HG02759 (cell line): ENCODE data around the gene ANK2.

Source experiments
- ATAC-seq: cut with Tn5 transposase; IDR thresholded peaks from one replicate; pipeline ENCODE4 v1.9.1; 2021; ENCODE audit warnings: mild to moderate bottlenecking, moderate library complexity; ENCODE audit not compliant: unreplicated experiment

The ANK2 gene

DNA sequence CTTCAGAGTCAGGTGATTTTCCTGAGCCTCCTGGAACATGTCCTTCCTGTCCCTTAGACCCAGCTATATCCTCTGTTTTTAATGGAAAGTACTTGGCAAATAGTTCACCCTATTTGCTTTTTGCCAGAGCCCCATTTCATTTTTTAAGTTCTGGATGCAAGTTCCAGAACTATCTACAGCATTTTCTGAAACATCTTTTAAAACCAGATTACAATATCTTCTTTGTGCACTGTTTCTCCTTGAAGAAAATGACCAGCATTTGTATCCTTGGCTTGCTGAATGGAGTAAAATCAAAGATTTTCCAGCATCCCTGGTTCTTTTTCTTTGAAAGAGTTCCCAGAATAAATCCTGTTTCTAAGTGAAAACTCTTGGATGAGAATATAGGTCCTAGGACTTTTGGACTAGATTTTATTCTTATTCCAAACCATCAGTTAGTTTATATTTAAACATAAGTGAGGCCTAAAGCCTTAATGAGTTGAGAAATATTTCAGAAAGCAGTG is 224.3 kb downstream of the ANK2 start:
- ATAC-seq, result no peak

DNA sequence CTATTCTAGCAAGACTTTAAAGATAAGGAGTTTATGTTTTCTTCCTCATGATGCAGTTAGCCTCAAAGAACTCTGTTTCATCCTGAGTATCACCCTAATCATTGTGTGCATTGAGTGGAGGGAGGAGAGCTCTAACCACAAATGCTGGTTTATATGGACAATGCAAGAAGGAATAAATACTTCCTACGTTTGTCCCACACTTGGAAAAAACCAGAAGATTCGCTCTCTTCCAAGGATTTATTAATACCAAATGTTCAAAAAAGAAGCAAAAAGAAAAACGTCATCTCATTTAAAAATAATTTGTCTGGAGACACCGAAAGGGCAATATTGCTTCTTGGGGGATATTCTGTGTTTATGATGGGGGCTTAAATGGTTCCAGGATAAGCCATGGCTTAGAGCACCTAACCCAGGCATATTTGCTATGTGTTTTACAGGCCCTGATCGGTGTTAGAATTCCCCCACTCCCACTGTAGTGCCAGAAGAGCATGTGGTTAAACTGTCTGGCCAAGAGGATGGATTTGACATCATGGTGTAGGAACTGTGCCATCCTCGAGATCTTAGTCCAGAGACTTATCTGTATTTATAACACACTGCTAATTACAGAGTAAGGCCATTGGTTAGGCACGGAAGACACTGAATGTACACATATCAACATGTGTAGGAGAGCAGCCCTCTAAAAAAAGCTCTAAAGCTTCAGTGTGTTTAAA is 227.2 kb downstream of the ANK2 start:
- no peak for ATAC-seq

DNA sequence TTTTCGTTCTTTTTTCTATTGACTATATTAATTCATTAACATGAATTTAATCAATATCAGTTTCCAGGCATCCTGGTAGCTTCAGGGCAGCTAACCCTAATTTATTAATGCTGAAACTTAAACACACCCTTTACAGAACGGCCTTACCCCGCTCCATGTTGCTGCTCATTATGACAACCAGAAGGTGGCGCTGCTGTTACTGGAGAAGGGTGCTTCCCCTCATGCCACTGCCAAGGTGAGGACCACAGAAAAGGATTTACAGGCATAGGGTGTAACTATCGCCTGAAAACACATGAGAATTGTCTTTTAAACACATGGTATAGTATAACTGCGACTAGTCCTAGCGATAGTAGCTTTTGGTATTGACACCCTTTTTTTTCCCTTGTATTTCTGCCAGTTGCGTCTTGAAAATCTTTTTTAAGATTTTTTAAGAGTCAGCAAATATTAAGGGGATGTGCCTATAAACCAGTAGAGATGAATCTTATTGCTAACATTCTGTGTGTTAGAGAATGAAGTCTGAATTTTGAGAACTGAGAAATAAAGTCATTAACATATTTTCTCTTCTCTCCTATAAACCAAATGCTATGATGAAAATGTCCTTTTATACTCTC is 229.0 kb downstream of the ANK2 start:
- ATAC-seq, result peak; percentile 100

DNA sequence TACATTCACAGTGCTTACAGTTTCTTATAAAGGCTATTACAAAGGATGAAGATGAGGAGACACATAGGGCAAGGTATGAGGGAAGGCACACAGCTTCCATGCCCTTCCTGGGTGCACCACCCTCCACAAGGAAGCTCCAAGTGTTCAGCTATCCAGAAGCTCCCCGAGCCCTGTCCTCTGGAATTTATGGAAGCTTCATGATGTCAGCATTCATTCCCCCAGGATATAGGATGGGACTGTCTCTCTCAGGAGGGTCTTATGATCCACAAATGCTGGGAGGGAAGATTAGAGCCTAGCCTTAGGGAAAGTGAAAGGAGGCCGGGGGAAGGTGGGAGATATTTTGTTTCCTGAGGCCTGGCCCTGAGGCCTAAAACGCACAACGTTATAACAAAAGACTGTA is 236.0 kb downstream of the ANK2 start:
- no peak for ATAC-seq

DNA sequence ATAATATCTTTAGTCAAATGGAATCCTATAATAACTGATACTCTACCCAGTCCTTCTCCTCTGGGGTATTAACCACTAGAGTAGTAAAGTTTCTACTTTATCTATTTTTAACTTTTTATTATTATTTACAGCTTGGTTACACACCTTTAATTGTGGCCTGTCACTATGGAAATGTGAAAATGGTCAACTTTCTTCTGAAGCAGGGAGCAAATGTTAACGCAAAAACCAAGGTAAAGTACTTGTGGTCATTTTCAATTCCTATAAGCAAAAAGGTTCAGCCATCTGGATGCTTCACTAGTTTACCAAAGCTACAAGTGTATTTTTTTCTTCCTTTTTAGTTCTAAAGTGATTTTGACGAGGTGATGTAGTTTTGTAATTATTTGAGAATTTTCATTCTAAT is 238.8 kb downstream of the ANK2 start:
- ATAC-seq, result no peak

DNA sequence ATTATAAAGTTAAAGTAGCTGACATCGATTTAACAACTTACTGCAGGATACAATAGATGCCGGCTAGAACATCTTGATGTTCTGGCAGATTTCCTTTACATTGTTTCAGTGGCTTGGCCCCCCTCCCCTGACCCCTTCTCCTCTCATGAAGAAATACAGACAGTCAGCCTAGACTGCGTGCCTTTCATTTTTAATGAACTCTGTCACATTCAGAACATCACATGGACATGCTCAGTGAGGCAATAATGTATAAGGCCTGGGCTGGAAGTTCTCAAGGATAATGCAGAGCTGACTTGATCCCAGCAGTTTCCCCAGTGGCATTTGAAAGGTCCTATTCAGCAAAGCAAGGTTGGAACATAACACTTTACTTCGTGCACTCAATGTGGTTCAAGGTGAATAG is 239.2 kb downstream of the ANK2 start:
- no peak for ATAC-seq

DNA sequence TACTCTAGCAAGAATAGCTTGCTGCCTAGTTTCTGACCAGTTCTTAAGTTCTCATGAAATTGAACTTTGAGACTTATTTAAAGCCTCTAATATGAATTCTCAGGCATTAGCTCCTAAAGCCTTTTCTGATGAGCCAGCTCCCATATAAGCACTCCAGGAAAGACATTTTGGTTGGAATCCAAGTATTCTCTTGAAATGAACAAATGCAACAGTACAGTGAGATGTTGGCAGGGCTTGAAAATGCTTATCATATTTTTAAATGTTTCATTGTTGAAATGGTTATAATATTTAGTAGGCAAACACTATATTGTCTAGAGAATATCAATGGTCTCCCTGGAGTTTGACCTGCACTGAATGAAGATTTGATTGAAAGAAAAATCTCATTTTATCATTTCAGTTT is 240.3 kb downstream of the ANK2 start:
- ATAC-seq, result no peak

DNA sequence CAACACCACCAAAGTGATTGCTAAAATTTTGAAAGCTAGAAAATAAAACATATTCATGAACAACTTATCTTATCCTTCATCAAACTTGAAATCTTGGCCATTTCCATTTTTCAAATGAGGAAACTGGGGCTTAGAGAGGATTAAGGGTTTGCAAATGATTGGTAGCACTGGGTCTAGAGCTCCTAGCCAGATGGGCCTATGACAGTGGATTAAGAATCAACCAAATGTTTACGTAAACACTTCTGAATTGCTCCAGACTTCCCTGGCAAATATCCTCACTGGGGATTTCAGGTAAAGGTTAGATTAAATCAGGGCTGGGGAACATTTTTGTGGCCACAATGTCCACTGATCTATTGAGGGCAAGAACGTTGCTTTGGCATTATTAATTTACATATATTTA is 241.2 kb downstream of the ANK2 start:
- no peak for ATAC-seq

DNA sequence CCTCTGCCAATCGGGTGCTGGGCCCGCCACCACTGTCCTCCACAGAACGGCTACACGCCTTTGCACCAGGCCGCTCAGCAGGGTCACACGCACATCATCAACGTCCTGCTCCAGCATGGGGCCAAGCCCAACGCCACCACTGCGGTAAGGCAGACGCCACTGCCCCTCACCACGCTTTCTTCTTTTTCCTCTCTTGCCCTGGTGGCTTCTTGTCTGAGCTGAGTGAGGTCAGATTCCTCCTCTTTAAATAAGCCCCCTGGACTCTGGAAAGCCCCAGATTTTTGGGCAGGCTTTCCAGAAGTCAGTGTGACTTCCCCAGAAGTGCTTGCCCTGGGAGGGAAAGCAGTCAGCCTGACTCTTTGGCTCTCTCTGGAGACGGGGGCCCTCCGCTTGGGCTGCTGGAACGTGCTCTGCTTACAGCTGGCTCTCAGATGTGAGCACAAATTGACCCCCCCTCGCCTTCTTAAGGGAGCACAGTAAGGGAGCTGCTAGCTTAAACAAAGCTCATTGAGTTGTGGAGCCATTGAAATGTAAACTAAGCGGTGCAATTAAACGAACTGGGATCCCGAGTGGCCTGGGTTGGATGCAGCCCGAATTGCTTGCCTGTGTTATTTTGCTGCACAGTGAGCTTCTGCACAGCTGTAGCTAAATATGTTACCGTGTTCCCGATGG is 243.1 kb downstream of the ANK2 start:
- ATAC-seq, result no peak

DNA sequence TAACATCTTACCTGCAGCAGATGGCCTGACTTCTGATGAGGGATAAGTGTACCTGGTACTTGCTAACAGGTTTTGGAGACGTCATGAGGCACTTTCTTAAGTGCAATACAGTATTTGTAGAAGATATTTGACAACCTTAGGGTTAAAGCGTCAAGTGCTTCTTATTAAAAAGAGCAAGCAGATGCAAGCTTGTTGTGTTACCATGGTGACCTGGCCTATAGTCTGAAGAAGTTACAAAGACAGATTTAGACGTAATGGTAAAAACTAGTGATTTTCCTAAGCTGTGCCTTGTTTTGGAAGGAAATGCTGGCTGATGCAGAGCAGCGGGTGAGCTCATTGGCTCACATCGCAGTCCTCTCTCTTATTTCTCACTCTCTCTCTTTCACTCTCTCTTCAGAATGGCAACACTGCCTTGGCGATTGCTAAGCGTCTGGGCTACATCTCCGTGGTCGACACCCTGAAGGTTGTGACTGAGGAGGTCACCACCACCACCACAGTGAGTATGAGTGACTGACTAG is 243.6 kb downstream of the ANK2 start:
- ATAC-seq, result no peak

DNA sequence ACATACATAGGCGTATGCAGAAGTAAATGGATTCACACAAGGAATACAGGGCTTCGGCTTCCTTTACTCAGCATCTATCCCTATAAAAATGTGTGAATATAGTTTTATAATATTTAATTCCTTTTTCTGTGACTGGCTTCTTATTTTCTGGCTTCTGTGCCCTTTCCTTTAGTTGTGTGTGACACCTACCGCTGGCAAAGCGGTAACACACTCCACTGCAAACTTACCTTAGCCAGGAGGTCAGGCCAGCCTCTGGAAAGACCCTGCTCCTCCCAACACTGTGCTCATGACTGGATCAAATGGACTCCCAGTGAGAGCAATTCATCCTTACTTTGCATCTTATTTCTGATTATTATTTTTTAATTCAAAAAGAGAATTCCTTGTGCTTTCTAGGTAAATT is 244.2 kb downstream of the ANK2 start:
- ATAC-seq, result no peak

DNA sequence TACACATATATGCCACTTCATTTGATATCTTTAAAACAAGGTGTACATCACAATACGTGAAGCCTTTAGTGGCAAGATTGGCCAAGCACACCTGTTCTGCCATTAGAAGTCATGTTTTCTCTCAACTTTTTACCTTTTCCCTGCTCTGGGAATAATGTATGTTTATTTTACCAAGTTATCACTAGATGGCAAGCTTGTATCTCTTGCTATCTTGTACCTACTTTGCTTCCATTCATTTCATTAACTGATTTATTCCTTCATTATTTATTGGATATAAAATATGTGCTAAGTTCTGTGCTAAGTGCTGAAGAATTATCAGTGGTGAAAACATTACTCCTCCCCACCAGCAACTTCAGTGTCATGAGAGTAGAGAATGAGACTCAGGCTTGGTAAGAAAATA is 245.5 kb downstream of the ANK2 start:
- ATAC-seq, result no peak

DNA sequence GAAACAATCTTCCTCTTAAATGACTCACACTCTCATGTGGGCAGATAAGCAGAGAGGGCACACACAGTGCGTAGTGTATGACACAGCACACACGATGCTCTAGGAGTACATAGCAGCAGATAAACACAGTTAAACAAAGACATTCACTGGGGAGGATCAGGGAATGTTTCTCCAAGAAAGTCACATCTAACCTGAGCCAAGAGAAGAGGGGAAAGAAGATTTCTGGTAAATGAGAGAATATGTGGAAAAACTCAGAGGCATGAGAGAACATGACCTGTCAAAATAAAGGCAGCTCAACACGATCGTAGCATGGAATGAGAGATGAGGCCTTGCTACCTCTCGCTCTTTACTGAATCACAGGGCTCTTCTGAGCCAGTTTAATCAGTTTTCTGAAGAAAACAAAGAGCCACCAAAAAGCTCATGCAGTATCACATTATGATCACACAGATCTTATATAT is 251.0 kb downstream of the ANK2 start:
- ATAC-seq, result no peak

DNA sequence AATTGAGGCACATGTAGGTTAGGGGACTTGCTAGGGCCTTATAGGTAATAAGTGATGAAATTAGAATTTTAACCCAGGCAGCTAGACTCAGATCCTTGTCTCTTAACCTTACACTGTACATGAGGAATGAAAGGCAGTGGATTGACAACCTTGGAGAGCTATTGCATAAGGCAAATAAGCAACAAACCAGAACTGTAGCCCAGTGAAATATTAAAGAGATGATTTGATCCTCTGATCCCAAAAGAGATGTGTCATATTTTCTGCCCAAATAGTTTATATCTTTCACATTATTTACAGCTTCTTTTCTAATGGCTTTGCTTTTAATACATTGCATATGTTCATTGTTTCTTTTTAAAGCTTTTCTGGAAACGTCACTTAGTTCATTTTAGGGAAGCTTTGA is 252.6 kb downstream of the ANK2 start:
- no peak for ATAC-seq

DNA sequence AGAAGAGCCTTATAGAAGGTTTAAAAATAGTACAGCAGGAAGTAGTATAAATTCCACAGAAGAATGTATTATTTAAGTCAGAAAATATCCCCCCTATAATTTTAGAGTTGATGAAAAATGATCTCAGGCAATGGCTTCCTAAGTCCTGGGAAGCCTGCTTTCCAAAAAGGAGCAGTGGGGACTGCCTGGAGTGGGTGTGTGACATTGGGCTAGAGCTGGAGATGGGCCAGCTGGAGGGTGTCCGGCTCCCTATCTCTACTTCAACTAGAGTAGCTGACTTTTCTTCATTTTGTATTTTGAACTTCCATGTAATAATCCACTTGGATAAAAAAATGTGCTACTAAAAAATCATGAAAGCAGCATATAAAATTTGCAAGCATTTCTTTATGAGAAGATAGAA is 253.9 kb downstream of the ANK2 start:
- ATAC-seq, result no peak

DNA sequence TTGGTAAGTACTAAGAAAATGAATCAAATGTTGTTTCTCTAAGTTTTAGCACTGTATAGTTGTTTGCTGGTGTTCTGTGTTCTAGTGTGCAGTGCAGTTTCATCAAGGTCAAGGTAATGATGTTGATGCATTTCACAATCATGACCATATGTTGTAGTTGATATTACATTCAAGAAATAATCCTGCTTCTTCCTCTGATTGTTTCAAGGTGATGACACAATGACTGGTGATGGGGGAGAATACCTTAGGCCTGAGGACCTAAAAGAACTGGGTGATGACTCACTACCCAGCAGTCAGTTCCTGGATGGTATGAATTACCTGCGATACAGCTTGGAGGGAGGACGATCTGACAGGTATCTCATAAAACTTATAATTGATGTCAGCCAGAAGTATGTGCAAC is 261.6 kb downstream of the ANK2 start:
- ATAC-seq, result no peak

DNA sequence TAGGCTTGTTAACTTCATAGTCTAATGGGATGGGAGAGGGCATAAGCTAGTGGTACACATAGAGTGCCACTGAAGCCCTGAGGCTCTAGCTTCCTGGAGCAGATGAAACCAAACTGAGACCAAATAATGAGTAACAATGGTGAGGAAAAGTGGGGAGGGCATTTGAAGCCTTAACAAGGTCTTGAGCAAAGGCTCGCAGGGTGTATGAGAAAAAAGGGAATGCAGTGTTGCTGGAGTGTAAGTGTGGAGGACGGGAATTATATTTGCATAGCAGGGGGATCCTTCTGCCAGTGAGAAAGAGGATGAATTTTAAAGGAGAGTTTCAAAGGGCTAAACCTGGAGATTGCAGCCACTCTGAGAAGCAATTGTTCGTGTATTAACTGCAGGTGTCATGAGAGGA is 263.1 kb downstream of the ANK2 start:
- no peak for ATAC-seq

DNA sequence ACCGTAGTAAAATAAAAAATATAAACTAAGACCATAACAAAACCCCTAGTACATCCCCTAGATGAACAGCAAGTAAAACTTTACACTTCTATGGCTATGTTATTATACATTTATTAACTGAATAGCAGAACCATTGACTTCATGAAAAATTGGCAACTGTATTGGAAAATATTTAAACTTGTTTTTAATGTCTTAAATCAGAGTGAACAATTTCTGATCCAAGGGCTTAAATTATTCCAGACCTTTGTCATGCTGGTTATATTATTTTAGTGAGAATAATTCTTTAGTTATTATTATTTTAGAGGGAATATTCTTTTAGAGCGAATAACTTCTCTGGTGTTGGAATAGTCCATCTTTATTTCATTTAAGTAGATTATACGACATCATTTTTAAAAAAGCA is 265.0 kb downstream of the ANK2 start:
- ATAC-seq, result no peak

DNA sequence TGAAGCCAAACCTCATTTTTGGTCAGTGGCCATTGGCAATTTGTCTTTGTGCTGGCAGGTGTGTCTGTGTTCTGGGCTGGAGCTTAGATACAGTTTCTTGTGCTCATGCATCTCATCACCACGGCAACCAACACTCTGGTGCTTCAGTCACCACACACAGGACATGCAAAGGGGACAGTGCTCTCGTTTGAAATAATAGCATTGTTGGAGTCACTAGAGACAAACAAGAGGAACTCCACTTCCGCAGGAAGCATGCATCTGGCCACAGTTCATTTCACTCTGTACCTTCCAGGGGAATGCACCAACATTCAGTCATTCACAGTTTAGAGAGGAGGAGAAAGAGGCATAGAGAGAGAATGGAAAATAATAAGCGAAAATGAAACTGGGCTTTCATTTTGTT is 267.4 kb downstream of the ANK2 start:
- peak; percentile 97 for ATAC-seq

DNA sequence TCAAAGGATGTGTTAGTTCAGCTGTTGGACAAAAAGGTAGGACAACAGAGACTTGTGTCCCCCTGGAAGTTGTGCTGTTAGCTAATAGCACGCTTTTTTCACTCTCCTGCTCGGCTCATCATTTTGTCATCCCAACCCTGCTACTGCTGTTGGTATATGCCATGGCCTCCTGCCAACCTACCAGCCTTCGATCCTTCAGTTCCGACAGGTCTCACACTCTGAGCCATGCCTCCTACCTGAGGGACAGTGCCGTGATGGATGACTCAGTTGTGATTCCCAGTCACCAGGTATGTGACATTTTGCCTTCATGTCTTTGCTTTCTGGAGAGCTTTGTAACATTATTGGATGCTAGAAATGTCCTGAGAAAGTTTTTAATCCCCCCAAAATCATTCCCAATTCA is 268.1 kb downstream of the ANK2 start:
- ATAC-seq, result no peak

DNA sequence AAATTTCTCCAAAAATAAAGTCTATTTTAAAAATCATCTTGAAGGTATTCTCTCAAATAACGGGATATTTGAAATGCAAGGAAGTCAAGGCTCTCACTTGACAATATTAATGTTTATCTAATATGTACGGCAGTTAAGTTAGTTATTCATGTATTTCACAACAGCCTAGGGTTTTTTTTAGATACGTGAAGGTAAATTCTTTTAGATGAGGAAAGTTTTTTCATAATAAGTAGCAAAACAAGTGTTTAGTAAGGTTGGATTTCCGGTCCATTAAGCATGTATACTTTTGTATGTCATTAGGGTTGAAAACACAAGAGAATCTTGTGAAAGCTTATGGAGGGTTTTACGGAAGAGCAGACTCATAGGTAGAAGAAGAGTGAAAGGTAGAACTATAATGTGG is 273.3 kb downstream of the ANK2 start:
- no peak for ATAC-seq
